ENCODE data around the gene HBA2.
"Not testable (repeated sequence)": the region's sequence is repeated elsewhere in the genome, so short reads cannot be mapped to it uniquely, and the experiment has no call there.

The HBA2 gene

DNA sequence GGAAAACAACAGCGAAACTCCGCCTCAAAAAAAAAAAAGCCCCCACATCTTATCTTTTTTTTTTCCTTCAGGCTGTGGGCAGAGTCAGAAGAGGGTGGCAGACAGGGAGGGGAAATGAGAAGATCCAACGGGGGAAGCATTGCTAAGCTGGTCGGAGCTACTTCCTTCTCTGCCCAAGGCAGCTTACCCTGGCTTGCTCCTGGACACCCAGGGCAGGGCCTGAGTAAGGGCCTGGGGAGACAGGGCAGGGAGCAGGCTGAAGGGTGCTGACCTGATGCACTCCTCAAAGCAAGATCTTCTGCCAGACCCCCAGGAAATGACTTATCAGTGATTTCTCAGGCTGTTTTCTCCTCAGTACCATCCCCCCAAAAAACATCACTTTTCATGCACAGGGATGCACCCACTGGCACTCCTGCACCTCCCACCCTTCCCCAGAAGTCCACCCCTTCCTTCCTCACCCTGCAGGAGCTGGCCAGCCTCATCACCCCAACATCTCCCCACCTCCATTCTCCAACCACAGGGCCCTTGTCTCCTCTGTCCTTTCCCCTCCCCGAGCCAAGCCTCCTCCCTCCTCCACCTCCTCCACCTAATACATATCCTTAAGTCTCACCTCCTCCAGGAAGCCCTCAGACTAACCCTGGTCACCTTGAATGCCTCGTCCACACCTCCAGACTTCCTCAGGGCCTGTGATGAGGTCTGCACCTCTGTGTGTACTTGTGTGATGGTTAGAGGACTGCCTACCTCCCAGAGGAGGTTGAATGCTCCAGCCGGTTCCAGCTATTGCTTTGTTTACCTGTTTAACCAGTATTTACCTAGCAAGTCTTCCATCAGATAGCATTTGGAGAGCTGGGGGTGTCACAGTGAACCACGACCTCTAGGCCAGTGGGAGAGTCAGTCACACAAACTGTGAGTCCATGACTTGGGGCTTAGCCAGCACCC, 2.6 kb downstream of the HBA2 start:
- Mint-ChIP-seq H3K9me3 (no peaks in the 10 kb centered on the region), H3K4me3 (peak overlapping the region; percentile 27), H3K4me1 (peaks cover 29% of the 10 kb centered on the region), H3K27ac (peak overlapping the region; percentile 33), H3K36me3 (no peaks in the 10 kb centered on the region), H3K27me3 (peaks cover 85% of the 10 kb centered on the region)
- no peak for DNase-seq
- CTCF ChIA-PET, result no interaction called here

DNA sequence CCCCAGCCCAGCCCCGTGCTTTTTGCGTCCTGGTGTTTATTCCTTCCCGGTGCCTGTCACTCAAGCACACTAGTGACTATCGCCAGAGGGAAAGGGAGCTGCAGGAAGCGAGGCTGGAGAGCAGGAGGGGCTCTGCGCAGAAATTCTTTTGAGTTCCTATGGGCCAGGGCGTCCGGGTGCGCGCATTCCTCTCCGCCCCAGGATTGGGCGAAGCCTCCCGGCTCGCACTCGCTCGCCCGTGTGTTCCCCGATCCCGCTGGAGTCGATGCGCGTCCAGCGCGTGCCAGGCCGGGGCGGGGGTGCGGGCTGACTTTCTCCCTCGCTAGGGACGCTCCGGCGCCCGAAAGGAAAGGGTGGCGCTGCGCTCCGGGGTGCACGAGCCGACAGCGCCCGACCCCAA, 3.3 kb downstream of the HBA2 start:
- CTCF ChIA-PET, DNase-seq, H3K9me3 Mint-ChIP-seq, H3K36me3 Mint-ChIP-seq, H3K27ac Mint-ChIP-seq, H3K4me3 Mint-ChIP-seq: not testable (repeated sequence)
- peaks cover 85% of the 10 kb centered on the region for H3K27me3 Mint-ChIP-seq
- peaks cover 31% of the 10 kb centered on the region for H3K4me1 Mint-ChIP-seq

DNA sequence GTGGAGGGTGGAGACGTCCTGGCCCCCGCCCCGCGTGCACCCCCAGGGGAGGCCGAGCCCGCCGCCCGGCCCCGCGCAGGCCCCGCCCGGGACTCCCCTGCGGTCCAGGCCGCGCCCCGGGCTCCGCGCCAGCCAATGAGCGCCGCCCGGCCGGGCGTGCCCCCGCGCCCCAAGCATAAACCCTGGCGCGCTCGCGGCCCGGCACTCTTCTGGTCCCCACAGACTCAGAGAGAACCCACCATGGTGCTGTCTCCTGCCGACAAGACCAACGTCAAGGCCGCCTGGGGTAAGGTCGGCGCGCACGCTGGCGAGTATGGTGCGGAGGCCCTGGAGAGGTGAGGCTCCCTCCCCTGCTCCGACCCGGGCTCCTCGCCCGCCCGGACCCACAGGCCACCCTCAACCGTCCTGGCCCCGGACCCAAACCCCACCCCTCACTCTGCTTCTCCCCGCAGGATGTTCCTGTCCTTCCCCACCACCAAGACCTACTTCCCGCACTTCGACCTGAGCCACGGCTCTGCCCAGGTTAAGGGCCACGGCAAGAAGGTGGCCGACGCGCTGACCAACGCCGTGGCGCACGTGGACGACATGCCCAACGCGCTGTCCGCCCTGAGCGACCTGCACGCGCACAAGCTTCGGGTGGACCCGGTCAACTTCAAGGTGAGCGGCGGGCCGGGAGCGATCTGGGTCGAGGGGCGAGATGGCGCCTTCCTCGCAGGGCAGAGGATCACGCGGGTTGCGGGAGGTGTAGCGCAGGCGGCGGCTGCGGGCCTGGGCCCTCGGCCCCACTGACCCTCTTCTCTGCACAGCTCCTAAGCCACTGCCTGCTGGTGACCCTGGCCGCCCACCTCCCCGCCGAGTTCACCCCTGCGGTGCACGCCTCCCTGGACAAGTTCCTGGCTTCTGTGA, 4.1 kb downstream of the HBA2 start, which contains the start of gene HBA1:
TSS of gene HBA1 (plus strand) at position 204 of the 906 bp plus-strand sequence. CDS start at position 241, 37 bp downstream.
- peak; percentile 43 for DNase-seq
- H3K27ac Mint-ChIP-seq, CTCF ChIA-PET, H3K9me3 Mint-ChIP-seq, H3K36me3 Mint-ChIP-seq: not testable (repeated sequence)
- Mint-ChIP-seq H3K4me3 (peak within 1 kb of the TSS; percentile 10), H3K4me1 (peaks cover 30% of the 10 kb centered on the region), H3K27me3 (peaks cover 83% of the 10 kb centered on the region)

- no peak for DNase-seq
- Mint-ChIP-seq H3K4me1 (peaks cover 30% of the 10 kb centered on the region), H3K27me3 (peaks cover 80% of the 10 kb centered on the region), H3K9me3 (no peaks in the 10 kb centered on the region), H3K4me3 (peak overlapping the region; percentile 10), H3K36me3 (no peaks in the 10 kb centered on the region), H3K27ac (no peak overlapping the region)
- CTCF ChIA-PET, result no interaction called here
Measured at GRCh38 chr16:177394-177822, 4.7 kb downstream of the HBA2 start.

DNA sequence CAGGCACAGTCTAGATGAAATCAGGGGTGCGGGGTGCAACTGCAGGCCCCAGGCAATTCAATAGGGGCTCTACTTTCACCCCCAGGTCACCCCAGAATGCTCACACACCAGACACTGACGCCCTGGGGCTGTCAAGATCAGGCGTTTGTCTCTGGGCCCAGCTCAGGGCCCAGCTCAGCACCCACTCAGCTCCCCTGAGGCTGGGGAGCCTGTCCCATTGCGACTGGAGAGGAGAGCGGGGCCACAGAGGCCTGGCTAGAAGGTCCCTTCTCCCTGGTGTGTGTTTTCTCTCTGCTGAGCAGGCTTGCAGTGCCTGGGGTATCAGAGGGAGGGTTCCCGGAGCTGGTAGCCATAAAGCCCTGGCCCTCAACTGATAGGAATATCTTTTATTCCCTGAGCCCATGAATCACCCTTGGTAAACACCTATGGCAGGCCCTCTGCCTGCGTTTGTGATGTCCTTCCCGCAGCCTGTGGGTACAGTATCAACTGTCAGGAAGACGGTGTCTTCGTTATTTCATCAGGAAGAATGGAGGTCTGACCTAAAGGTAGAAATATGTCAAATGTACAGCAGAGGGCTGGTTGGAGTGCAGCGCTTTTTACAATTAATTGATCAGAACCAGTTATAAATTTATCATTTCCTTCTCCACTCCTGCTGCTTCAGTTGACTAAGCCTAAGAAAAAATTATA, 5.4 kb downstream of the HBA2 start:
- CTCF ChIA-PET, result no interaction called here

DNA sequence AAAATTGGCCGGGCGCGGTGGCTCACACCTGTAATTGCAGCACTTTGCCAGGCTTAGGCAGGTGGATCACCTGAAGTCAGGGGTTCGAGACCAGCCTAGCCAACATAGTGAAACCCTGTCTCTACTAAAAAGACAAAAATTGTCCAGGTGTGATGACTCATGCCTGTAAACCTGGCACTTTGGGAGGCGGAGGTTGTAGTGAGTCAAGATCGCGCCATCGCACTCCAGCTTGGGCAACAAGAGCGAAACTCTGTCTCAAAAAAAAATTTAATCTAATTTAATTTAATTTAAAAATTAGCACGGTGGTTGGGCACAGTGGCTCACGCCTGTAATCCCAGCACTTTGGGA, 6.0 kb downstream of the HBA2 start:
- Mint-ChIP-seq H3K27ac (no peak overlapping the region), H3K9me3 (no peaks in the 10 kb centered on the region), H3K4me3 (no peak overlapping the region), H3K4me1 (peaks cover 26% of the 10 kb centered on the region), H3K27me3 (peaks cover 73% of the 10 kb centered on the region), H3K36me3 (no peaks in the 10 kb centered on the region)
- CTCF ChIA-PET, result no interaction called here
- no peak for DNase-seq

More for the DNA sequence above, 5.4 kb downstream of the HBA2 start:
- H3K9me3 Mint-ChIP-seq, result no peaks in the 10 kb centered on the region
- no peak overlapping the region for H3K27ac Mint-ChIP-seq
- H3K4me1 Mint-ChIP-seq, result peaks cover 30% of the 10 kb centered on the region
- H3K4me3 Mint-ChIP-seq, result peak overlapping the region; percentile 10
- no peaks in the 10 kb centered on the region for H3K36me3 Mint-ChIP-seq
- H3K27me3 Mint-ChIP-seq, result peaks cover 79% of the 10 kb centered on the region
- no peak for DNase-seq

GRCh38 chr16:179211-180092, 6.8 kb downstream of the HBA2 start:
- H3K27me3 Mint-ChIP-seq, result peaks cover 65% of the 10 kb centered on the region
- CTCF ChIA-PET, result interaction anchor here (1.0 to 1.4 kb wide), 2 partner anchors 9 to 61 kb away, joined by 3 read pairs; no protein-coding TSS in a partner anchor
- H3K36me3 Mint-ChIP-seq, result no peaks in the 10 kb centered on the region
- H3K9me3 Mint-ChIP-seq, result no peaks in the 10 kb centered on the region
- DNase-seq, result no peak
- H3K27ac Mint-ChIP-seq, result no peak overlapping the region
- no peak overlapping the region for H3K4me3 Mint-ChIP-seq
- peaks cover 21% of the 10 kb centered on the region for H3K4me1 Mint-ChIP-seq

DNA sequence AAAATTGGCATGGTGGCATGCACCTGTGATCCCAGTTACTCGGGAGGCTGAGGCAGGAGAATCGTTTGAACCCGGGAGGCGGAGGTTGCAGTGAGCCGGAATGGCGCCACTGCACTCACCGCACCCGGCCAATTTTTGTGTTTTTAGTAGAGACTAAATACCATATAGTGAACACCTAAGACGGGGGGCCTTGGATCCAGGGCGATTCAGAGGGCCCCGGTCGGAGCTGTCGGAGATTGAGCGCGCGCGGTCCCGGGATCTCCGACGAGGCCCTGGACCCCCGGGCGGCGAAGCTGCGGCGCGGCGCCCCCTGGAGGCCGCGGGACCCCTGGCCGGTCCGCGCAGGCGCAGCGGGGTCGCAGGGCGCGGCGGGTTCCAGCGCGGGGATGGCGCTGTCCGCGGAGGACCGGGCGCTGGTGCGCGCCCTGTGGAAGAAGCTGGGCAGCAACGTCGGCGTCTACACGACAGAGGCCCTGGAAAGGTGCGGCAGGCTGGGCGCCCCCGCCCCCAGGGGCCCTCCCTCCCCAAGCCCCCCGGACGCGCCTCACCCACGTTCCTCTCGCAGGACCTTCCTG, 7.5 kb downstream of the HBA2 start, which contains the start of gene HBQ1:
TSS of gene HBQ1 (plus strand) at position 359 of the 575 bp plus-strand sequence. CDS start at position 387, 28 bp downstream.
- Mint-ChIP-seq H3K4me3 (no peak within 1 kb of the TSS), H3K27me3 (peaks cover 58% of the 10 kb centered on the region), H3K27ac (no peak within 1 kb of the TSS), H3K9me3 (no peaks in the 10 kb centered on the region), H3K36me3 (no peaks in the 10 kb centered on the region), H3K4me1 (peaks cover 15% of the 10 kb centered on the region)
- CTCF ChIA-PET, result interaction anchor here (0.7 to 1.4 kb wide), 4 partner anchors 8 to 63 kb away, joined by 3 to 4 read pairs (median 3); no protein-coding TSS in a partner anchor
- peak; percentile 32 for DNase-seq

DNA sequence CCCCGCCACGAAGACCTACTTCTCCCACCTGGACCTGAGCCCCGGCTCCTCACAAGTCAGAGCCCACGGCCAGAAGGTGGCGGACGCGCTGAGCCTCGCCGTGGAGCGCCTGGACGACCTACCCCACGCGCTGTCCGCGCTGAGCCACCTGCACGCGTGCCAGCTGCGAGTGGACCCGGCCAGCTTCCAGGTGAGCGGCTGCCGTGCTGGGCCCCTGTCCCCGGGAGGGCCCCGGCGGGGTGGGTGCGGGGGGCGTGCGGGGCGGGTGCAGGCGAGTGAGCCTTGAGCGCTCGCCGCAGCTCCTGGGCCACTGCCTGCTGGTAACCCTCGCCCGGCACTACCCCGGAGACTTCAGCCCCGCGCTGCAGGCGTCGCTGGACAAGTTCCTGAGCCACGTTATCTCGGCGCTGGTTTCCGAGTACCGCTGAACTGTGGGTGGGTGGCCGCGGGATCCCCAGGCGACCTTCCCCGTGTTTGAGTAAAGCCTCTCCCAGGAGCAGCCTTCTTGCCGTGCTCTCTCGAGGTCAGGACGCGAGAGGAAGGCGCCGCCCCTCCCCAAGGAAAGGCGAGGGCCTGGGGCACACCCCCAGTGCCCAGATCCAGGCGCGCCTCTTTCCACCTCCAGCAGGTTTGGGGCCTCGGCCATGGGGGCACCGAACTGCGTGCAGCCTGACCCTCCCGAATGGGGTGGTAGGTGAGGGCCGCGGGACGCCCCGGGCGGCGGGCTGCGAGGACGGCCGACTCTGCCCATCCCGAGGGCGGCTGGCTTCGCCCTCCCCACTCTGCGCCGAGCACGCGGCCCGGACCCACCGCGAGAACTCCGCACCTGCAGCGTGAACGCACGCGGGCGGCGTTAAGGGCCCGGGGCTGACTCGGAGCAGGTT, 8.2 kb downstream of the HBA2 start:
- Mint-ChIP-seq H3K4me3 (no peak overlapping the region), H3K27me3 (peaks cover 51% of the 10 kb centered on the region), H3K4me1 (peaks cover 10% of the 10 kb centered on the region), H3K9me3 (no peaks in the 10 kb centered on the region), H3K36me3 (peaks cover 4% of the 10 kb centered on the region), H3K27ac (no peak overlapping the region)
- peak; percentile 90 for DNase-seq
- CTCF ChIA-PET, result interaction anchor here (0.7 to 2.5 kb wide), 9 partner anchors 12 to 180 kb away, joined by 3 to 9 read pairs (median 4); no protein-coding TSS in a partner anchor

DNA sequence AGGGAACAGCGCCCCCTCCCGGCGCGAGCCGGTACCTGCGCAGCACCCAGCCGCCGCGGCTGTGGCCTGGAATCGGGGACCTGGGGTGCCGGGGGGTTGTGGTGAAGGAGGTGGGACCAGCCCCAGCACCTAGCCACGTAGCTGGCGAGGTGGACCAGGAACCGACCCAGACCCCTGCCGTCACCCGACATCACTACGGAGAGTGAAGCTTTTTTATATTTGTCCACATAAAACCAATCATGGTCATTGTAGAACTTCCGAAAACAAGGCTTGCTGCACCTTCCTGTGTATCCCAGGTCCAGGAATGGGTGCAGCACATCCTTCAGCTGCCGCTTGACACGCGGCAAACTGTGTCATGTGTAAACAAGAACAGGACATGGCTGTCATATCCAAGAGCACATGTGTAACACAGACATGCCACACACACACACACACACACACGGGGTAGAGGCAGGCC, 8.9 kb downstream of the HBA2 start:
- Mint-ChIP-seq H3K27ac (no peak overlapping the region), H3K36me3 (peaks cover 4% of the 10 kb centered on the region), H3K9me3 (no peaks in the 10 kb centered on the region), H3K27me3 (peaks cover 48% of the 10 kb centered on the region), H3K4me1 (peaks cover 10% of the 10 kb centered on the region), H3K4me3 (no peak overlapping the region)
- CTCF ChIA-PET, result interaction anchor here (0.8 to 2.5 kb wide), 8 partner anchors 12 to 180 kb away, joined by 3 to 11 read pairs (median 8); no protein-coding TSS in a partner anchor
- DNase-seq, result no peak

DNA sequence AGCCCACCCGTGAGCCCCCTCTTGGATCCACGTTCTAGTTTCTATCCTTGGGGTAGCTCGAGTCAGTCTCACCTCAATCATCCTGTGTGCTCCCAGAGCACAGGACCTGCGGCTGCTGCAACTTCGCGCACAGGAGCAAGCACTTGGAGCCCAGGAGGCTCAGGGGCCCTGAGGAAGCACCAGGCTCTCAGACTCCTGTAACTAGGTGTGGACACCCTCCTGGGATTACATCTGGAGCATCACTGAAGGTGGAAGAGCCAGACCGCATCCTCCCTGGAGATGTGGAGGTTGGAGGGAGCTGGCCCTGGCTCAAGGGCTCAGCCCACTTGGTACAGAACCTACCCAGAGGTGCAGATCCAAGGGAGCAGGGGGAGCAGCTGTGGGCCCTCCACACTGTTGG, 10.3 kb downstream of the HBA2 start:
- Mint-ChIP-seq H3K27ac (no peak overlapping the region), H3K4me3 (no peak overlapping the region), H3K4me1 (peaks cover 7% of the 10 kb centered on the region), H3K36me3 (peaks cover 6% of the 10 kb centered on the region), H3K9me3 (no peaks in the 10 kb centered on the region), H3K27me3 (peaks cover 36% of the 10 kb centered on the region)
- CTCF ChIA-PET, result interaction anchor here (0.7 to 2.5 kb wide), 7 partner anchors 8 to 117 kb away, joined by 3 to 11 read pairs (median 3); no protein-coding TSS in a partner anchor
- DNase-seq, result no peak

DNA sequence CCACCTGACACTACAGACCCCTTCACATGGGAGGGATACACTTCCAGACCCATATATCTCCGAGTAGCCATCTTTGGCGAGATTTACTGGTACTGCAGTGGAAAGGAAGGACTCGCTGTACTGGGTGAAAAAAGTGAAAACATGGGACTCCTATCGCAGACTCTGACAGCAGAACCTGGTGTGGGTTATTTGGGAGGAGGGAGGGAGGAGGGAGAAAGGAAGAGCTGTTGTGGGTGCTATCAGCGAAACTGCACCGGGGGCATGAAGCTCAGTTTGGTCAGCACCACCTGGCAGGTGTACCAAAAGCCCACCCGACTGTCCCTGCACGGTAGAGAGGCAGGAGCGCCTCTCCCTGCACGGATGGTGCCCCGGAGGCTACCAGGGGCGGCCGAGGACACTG, 12.5 kb downstream of the HBA2 start:
- peaks cover 14% of the 10 kb centered on the region for H3K27me3 Mint-ChIP-seq
- H3K36me3 Mint-ChIP-seq, result peaks cover 24% of the 10 kb centered on the region
- H3K27ac Mint-ChIP-seq, result no peak overlapping the region
- peaks cover 11% of the 10 kb centered on the region for H3K4me1 Mint-ChIP-seq
- H3K4me3 Mint-ChIP-seq, result no peak overlapping the region
- H3K9me3 Mint-ChIP-seq, result no peaks in the 10 kb centered on the region
- DNase-seq, result no peak
- CTCF ChIA-PET, result no interaction called here

All from activated naive CD4-positive, alpha-beta T cell treated with anti-CD3 and anti-CD28 coated beads, Interleukin-2, amount 10 ng/mL, durations not matched to agents 7 days and 5 days (primary cell).